Measurements from ENCODE around the gene BBS9. TPM values are rescaled to one million over a fixed set of nuclear protein-coding genes. Genes with fewer than 3 reads are reported as not detected.

Gene BBS9
- total and polyA plus RNA-seq, 2 of the 4 experiments (the other 2 are of a cell fraction): 7.9 to 9.5 TPM

- no peak for DNase-seq
- no peak overlapping the region for H4K8ac ChIP-seq (ENCODE audit: low read depth in 2 of 2, low read length in 2 of 2)
- no peak overlapping the region for H3K4ac ChIP-seq (ENCODE audit: low read depth, low read length)
- no peak overlapping the region for H3K56ac ChIP-seq (ENCODE audit: extremely low read depth, insufficient read depth, low read length)
- no peak overlapping the region for H2AK9ac ChIP-seq (replicated peaks; ENCODE audit: low read depth, low read length, poor library complexity)
- in situ Hi-C loops (cut with MboI; ENCODE audit: low sequenced_read_pairs): no loop called here
- ChIA-PET POLR2A (ENCODE audit: unreplicated experiment) (no interaction called here), CTCF (no interaction called here)
- TF ChIP-seq BHLHE40 (IDR thresholded peaks at IDR 0.05; ENCODE audit: low read depth, low read length): no peak
- TF ChIP-seq, protein P1, sequence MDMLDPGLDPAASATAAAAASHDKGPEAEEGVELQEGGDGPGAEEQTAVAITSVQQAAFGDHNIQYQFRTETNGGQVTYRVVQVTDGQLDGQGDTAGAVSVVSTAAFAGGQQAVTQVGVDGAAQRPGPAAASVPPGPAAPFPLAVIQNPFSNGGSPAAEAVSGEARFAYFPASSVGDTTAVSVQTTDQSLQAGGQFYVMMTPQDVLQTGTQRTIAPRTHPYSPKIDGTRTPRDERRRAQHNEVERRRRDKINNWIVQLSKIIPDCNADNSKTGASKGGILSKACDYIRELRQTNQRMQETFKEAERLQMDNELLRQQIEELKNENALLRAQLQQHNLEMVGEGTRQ (IDR thresholded peaks at IDR 0.05; ENCODE audit: low read depth, low read length): no peak
- TF ChIP-seq POLR2A (IDR thresholded peaks at IDR 0.05; ENCODE audit: low read depth, low read length): no peak
- TF ChIP-seq SMC3 (IDR thresholded peaks at IDR 0.05; ENCODE audit: low read depth, low read length): no peak
- no peak for TF ChIP-seq RCOR1 (IDR thresholded peaks at IDR 0.05; ENCODE audit: insufficient replicate concordance, low read length)
- no peak for TF ChIP-seq ELK1 (IDR thresholded peaks at IDR 0.05; ENCODE audit: borderline replicate concordance, low read depth, low read length)
- no peak for TF ChIP-seq CTCF (conservative IDR thresholded peaks at IDR 0.05; ENCODE audit: low read depth, low read length)
- TF ChIP-seq CEBPB (IDR thresholded peaks at IDR 0.05; ENCODE audit: low read depth, low read length): no peak
- no peak for TF ChIP-seq FOS (IDR thresholded peaks at IDR 0.05; ENCODE audit: low read depth, low read length)
- no peak for TF ChIP-seq MXI1 (IDR thresholded peaks at IDR 0.05; ENCODE audit: borderline replicate concordance, low read depth, low read length)
- TF ChIP-seq RFX5 (IDR thresholded peaks at IDR 0.05; ENCODE audit: low read depth, low read length): no peak
- no peak for TF ChIP-seq MAZ (IDR thresholded peaks at IDR 0.05; ENCODE audit: borderline replicate concordance, low read depth, low read length)
- TF ChIP-seq NFE2L2 (IDR thresholded peaks at IDR 0.05; ENCODE audit: low read depth, low read length): no peak
- TF ChIP-seq MAFK (IDR thresholded peaks at IDR 0.05; ENCODE audit: low read depth, low read length): no peak
- H3K36me3 ChIP-seq (ENCODE audit: control insufficient read depth, insufficient read depth, low read length): peaks cover 1% of the 10 kb centered on the region; the same call in 1 of the 2 replicates
- no peak overlapping the region for H3K4me3 ChIP-seq (ENCODE audit: insufficient read depth, low read depth, low read length)
- no CpG with 5 or more reads among the region's 1 CpG for WGBS, 2 experiments (ENCODE audit: extremely low coverage in 2 of 2, insufficient read length in 1 of 2)
- H2BK120ac ChIP-seq (ENCODE audit: low read depth, low read length): no peak overlapping the region
- BruUV-seq (replicated peaks): no TSS peak
- no peak overlapping the region for H3K4me2 ChIP-seq (ENCODE audit: low read depth, low read length)
- no peak overlapping the region for H3K23ac ChIP-seq (ENCODE audit: low read depth, low read length)
- no peak overlapping the region for H3K27ac ChIP-seq (ENCODE audit: insufficient read depth, low read length)
- no peaks in the 10 kb centered on the region for H3K9me1 ChIP-seq (ENCODE audit: insufficient read depth, low read length)
- H3K9ac ChIP-seq (ENCODE audit: low read depth, low read length): no peak overlapping the region
- H2BK5ac ChIP-seq (ENCODE audit: low read depth, low read length, poor library complexity, severe bottlenecking): no peak overlapping the region
- H3K14ac ChIP-seq (replicated peaks; ENCODE audit: low read depth, low read length): no peak overlapping the region
- H2AK5ac ChIP-seq (ENCODE audit: low read depth, low read length): no peak overlapping the region
- no peak overlapping the region for H4K91ac ChIP-seq (ENCODE audit: insufficient read depth, low read depth, low read length)
- intact Hi-C loops (cut with micrococcal nuclease): no loop called here
- H4K20me1 ChIP-seq (ENCODE audit: insufficient read depth, low read length): no peaks in the 10 kb centered on the region
- H3K79me1 ChIP-seq (ENCODE audit: low read depth in 1 of 2, low read length in 2 of 2): no peaks in the 10 kb centered on the region
- peaks cover 4% of the 10 kb centered on the region for H3K9me3 ChIP-seq (ENCODE audit: control insufficient read depth, insufficient read depth, low read length)
- no peak overlapping the region for H3K18ac ChIP-seq (ENCODE audit: low read depth, low read length)
- no peak overlapping the region for H2AFZ ChIP-seq (replicated peaks; ENCODE audit: low read length, poor library complexity)
- ATAC-seq (ENCODE audit: low read depth): no peak
- H3K4me1 ChIP-seq (ENCODE audit: control insufficient read depth, insufficient read depth, low read length): no peaks in the 10 kb centered on the region
- H3K27me3 ChIP-seq (ENCODE audit: control insufficient read depth, insufficient read depth, low read length): no peaks in the 10 kb centered on the region
- no peak overlapping the region for H2BK20ac ChIP-seq (ENCODE audit: low read depth, low read length)
- dilution Hi-C loops (cut with HindIII; ENCODE audit: low sequenced_read_pairs, unreplicated experiment): no loop called here
- no peak overlapping the region for H2BK15ac ChIP-seq (ENCODE audit: low read depth, low read length)
- H4K5ac ChIP-seq (ENCODE audit: low read depth, low read length): no peak overlapping the region
Observed at GRCh38 chr7:33286501-33286900, 157.1 kb downstream of the BBS9 start.
